UCSD-AML1 (cell line): ENCODE measurements around the gene B4GALNT3.

Source experiments
- DNase-seq: peaks from one replicate; lab custom pipeline; 2025; ENCODE audit not compliant: unreplicated experiment; lab: John Stamatoyannopoulos, UW

B4GALNT3 gene

DNA sequence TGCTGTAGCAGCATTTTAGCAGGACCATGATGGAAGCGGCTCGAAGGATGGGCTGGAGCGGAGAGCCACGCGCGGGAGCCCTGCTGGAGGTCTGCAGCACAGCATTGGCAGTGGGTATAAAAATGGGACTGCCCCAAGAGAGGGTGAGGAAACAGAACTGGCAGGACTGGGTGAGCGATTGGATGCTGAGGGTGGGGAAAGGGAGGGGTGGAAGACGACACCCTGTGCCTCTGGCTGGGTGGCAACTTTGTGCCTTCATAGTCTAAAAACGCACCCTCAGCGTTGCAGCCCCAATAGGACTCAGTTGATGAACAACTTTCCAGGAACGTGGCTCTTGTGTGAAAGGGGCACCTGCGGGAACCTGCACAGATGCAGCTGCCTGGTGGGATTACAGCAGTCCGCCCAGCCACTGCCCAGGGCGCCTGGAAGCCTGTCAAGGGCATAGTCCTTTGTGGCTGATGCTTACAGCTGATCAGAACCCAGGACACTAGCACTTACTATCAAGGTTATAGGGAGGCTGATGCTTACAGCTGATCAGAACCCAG is 130.5 kb downstream of the B4GALNT3 start:
- DNase-seq = no peak

DNA sequence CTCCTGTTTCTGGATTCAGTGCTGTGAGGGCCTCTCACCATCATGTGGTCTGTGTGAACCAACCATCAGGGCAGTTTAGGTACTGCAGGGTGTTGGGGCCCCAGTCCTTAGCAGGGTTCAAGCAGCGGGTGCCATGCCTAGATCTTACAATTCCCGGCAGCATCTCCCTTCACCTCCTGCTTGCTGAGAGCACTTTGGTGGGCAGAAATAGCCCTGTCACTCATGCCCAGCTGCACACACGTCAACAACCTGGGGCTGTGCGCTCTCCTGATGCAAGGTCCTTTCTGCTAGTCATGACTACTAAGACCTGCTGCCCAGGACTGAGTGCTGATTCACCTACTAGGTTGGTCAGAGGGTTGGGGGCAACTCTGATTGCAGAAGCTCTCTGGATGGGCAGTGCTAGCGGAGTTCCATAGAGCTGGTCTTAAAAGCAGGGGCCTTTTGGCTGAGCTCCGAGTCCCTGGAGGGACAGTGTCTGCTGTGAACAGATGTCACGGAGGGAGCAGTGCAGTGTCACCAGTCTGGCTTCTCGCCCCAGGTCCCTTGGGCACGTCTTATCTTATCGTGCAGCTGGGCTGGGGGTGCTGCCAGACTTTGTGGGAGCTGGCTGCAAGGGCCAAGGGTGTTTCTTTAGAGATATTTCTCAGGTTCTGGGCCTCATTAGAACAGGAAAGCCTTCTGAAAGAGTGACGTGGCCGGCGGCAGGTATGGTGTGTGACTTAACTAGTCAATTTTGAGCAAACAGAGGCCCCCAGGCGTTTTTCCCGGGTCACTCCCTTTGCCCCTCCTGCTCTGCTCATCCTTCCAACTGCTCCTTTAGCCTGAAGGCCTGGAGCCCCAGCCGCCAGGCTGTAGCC is 131.7 kb downstream of the B4GALNT3 start:
- peak; percentile 53 for DNase-seq

DNA sequence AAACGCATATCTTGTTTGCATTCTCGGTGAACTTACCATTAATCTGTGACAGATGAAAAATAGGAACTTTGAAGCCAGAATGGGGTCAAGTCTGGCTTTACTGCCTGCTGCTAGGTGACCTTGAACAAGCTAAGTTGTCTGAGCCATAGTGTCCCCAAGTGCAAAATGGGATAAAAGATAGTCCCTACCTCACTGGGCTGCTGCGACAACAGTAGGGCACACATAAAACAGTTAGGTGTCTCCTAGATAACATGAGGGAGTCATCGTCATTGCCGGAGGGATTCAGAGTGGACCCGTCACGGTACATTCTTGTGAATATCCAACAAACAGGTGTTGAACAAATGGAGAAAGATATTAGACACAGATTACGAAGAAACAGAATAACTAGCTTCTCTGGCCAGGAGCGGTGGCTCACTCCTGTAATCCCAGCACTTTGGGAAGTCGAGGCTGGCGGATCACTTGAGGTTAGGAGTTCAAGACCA is 132.3 kb downstream of the B4GALNT3 start:
- no peak for DNase-seq

DNA sequence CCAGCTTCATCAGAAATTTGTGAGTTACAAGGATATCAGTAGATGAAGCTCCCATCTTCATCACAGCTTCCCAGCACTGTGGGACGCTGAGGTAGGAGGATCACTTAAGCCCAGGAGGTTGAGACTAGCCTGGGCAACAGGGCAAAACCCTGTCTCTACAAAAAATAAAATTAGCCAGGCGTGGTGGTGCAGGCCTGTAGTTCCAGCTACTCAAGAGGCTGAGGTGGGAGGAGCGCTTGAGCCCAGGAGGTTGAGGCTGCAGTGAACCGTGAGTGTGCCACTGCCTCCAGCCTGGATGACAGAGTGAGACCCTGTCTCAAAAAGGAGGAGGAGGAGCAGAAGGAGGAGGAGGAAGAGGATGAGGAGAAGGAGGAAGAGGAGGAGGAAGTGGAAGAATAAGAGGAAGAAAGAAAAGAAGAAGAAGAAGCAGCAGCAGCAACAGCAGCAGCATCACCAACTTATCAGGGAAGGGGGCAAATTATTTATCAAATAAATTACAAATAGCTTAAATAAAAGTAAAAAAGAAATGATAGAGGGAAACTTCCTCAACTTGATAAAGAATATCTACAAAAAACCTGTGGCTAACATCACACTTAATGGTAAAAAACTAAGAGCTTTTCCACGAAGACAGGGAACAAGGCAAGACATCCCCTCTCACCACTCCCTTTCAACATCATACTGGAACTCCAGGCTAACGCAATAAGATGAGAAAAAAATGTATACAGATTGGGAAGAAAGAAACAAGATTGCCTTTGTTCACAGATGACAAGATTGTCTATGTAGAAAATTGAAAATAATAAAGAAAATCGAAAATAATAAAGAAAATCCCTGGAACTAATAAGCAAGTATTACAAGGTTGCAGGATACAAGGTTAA is 133.9 kb downstream of the B4GALNT3 start:
- DNase-seq = no peak

DNA sequence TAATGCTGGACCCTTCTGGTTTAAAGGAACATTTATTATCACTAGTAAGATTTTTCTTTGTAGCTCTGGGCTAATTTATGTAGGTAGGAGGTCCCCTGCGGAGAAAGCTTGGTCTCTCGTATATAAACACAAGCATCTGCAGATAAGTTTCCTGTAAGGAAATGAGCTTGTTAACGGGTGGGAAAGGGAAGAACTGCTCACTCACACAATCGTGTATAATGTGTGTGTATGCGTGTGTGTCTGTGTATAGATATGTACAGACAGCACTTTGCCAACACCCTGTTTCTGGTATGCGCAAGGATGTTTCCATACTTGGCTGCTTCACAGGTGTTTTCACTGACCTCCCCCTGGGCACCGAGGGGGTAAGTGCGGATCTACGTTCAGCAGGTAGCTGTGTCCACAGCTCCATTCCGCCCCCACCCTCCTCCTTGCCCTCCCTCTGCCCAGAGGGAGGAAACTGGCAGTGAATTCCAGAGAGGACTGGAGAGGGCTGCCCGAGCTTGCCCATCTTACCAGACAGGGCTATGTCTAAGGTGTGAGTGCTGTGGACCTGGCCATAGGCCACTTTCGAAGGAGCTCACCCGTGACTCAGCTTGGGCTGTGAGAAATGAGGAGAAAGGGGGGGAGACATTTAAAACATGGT is 138.3 kb downstream of the B4GALNT3 start:
- DNase-seq = peak; percentile 52

DNA sequence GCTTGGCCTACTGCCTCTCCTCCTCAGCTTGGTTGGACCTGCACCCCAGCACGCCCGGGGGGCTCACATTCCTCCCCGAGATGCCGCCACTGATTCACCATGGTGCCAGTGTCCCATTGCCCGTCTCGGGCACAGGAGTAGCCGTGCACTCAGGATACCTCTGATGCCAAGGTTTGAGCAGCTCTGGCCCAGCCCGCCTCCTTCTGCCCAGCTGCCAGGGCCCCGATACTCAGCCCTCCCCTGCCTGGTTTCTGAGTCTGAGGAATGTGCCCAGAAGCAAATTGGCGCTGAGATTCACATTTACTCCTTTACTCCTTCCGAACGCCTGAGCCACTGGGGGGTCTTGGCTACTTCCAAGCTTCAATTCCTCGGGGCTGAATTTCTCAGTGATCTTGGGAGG is 140.0 kb downstream of the B4GALNT3 start:
- no peak for DNase-seq

DNA sequence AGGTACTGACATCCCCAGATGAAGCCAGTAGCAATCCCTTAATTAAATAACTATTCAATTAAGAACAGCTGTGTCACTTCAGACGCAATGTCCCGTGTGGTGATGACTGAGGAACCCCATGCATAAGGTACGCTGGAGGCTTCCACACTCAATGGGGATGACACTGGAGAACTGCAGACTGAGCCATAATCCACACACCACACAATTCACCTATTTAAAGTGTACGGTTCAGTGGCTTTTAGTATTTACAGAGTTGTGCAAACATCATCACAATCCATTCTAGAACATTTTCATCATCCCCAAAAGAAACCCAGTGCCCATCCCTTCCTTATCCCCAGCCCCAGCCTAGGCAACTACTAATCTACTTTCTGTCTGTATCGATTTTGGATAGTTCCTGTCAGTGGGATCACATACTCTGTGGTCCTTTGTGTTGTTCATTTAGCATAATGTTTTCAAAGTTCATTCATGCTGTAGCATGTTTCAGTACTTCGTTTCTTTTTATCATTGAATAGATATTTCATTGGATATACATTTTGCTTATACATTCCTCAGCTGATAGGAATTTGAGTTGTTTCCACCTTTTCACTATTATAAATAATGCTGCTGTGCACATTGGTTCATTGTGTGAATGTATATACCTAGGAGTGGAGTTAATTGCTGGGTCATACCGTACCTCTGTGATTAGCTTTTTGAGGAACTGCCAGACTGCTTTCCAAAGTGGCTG is 142.4 kb downstream of the B4GALNT3 start:
- no peak for DNase-seq

DNA sequence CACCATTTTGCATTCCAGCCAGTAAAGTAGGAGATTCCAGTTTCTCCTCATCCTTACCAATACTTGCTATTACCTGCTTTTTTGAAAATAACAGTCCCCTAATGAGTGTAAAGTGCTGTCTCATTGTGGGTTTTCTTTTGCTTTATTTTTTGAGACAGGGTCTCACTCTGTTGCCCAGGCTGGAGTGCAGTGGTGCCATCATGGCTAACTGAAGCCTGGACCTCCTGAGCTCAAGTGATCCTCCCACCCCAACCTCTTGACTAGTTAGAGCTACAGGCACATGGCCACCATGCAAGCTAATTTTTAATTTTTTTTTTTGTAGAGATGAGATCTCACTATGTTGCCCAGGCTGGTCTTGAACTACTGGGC is 142.9 kb downstream of the B4GALNT3 start:
- DNase-seq = no peak

DNA sequence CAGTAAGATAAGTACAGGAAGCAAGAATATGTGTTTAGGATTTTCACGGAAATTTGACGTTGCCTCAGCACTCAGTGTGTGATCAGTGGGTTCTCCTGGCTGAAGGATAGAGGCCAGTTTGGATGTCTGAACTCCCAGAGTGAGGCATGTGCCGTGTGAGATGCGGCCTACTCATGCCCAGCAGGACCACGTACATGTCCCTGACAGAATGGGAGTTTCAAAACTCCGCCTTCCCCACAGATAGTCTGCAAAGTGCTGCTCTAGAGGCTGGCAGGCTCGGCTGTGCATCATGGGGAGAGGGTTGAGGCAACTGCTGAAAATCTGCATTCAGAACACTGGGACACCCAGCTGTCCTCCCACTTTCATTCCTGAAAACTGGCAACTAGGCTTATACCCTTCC is 145.2 kb downstream of the B4GALNT3 start:
- peak; percentile 82 for DNase-seq

DNA sequence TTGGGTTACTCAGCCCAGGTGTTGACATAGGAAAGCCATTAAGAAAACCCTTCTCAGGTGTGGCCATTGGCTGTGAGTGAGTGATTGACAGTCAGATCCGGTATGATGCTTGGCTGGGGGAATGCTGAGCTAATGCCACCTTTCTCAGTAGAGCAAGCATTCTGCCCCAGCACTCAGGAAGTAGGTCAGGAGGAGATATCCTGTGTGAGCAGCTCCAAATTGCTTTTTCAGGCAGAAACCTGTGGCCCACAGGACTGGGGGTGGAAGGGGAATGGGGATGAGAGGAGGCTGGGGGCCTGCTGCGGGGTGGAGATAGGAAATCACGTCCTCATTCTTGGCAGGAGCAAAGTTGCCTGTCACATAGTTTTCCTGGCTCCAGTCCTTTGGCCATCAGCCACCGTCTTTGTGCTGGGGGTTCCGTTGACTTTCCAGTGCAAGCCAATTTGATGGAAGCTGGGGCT is 147.8 kb downstream of the B4GALNT3 start:
- peak; percentile 60 for DNase-seq

DNA sequence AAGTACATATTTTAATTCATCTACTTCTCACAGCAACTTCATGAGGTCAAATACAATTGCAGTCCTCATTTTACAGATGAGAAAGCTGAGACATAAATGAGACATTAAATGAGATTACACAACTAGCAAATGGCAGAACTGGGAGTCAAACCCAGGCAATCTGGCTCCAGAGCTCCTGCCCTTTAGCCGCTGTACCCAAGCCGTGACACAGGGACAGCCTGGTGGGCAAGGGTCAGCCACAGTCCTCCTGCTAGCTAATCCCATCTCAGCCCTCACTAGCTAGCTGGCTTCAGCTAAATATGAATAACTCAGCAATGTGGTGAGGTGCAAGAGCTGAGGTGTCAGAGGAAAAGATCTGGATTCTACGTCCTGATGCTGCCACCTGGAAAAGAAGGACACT is 148.7 kb downstream of the B4GALNT3 start:
- no peak for DNase-seq

DNA sequence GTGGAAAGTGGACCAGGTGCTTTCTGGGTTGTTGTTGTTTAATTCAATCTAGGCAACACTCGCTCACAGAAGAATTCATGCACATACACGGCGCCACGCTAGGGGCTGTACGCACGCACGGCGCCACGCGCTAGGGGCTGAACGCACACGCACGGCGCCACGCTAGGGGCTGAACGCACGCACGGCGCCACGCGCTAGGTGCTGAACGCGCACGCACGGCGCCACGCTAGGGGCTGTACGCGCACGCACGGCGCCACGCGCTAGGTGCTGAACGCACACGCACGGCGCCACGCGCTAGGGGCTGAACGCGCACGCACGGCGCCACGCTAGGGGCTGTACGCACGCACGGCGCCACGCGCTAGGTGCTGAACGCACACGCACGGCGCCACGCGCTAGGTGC is 149.2 kb downstream of the B4GALNT3 start:
- no peak for DNase-seq

DNA sequence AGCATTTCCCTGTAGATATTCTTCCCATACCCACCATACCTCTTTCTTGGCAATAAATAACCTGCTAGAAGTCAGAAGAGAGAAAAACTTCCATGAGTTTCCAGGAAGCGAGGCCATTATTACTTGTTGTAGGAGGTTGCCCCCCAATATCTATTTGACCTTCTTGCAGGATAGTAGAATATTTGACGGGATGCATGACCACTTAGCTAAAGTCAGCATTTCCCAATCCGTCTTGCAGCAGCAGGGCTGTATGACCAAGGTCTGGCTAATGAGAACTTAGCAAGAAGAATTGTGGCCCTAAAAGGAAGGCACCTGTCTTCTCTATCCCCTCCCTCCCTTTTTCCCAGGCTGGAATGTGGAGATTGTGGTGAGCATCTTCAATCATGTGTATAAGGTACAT is 152.0 kb downstream of the B4GALNT3 start:
- no peak for DNase-seq

DNA sequence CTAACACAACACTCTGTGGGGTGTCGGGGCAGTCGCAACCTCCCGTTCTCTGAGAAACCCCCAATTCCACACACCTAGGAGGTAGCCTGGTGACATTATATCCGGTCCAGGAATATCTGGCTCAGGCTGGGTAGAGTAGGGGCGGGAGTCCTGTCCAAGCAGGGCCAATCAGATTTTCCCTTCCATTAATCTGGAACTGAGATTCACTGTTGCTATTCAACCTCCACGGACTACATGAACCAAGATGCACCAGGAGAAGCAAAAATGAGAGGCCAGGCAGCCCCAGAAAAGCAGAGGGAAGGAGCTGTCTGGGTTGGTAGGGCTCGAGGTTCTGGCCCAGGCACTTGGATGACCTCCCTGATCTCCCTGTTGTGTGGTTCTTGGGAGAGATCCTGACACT is 152.6 kb downstream of the B4GALNT3 start:
- no peak for DNase-seq

DNA sequence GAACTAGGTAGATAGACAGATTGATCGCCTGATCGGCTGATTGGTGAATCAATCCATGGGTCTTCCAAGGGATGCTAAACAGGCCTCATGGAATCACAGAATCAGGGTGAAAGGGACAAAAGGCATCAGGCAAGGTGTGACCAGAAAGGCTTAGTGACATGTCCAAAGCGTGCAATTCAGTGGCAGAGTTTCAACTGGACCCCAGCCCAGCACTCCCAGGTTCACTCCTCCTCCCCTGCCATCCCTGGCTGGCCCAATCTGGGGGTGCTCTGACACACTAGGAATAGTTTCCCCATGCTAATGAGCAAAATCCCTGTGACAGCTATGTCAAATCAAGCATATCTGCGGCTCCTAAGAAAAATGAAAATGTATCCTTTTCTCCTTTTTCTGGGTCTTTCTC is 153.1 kb downstream of the B4GALNT3 start:
- no peak for DNase-seq
